ENCODE measurements around the gene HDAC4. TPM values are rescaled to one million over a fixed set of nuclear protein-coding genes. Genes with fewer than 3 reads are reported as not detected.

HDAC4 gene
- total RNA-seq, 1 experiment from 2014 or later, result 10.9 TPM

DNA sequence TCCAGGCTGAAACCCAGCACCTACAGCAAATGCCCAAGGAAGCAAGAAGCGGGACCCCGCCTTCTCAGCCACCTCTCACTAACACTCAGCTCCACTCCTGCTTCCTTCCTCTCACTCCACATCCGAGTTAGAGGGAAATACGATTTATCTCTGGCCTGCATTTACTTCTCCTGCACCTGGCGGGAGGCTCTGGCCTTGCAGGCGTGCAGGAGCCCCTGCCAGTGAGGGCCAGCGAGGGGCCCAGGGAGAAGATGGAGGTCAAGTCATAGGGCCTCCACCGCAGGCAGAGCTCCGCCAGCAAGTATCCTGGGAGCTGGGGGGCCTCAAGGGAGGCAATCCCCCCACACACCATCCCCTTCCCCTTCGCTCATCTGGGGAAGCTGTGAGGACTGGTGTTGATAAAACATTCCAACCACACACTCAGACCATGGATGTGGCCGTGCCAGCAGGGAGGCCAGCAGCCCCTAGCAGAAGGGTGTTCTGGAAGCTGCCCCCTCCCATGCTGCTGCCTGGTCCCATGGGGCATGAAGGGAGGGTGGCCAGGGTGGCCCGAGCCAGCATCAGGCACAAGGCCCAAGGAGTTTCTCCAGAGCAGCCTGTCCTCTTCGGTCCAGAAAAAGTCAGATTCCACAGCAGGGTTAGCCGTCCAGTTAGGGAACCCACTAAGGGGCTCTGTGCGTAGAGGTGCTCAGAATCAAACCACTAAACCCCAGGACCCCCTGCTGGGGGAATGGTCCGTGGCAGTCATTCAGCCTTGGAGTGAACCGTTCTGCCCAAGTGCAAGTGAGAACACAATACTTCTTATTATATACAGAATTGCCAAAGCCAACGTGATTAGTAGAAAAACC, 91.2 kb downstream of the HDAC4 start:
- no peak for DNase-seq (ENCODE audit: low spot score)

DNA sequence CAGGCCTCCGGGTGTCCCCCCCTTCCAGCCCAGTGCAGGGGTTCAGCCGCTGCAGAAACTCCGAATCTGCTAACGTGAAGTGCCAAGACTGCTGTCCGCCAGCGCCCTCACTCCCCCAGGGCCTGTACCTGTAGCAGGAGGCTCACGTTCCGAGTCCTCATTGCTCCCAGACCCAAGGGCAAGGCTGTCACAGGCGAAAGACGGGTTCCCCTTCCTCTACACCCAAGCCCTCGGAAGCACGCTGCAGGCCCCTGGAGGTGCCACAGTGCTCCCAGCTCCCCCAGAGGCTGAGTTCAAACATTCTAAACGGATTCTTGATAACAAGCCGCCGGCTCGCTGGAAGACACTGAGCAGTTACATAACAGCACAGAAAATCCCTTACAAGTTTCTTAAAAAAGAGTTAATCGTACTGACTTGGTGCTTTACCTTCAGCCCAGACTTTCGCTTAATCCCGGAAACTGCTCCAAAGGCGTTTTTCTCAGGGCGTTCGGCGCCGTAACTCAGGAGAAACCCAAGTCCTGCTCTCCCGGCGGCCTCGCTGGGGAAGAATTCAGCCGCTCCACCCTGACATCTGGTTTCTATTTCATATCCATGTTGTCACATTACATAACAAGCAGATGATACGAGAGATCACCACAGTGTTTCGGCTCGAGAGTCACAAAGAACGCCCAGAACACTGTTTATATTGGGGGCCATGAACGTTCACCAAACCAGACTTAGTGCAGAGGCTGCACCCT, 92.0 kb downstream of the HDAC4 start:
- no peak for DNase-seq (ENCODE audit: low spot score)

DNA sequence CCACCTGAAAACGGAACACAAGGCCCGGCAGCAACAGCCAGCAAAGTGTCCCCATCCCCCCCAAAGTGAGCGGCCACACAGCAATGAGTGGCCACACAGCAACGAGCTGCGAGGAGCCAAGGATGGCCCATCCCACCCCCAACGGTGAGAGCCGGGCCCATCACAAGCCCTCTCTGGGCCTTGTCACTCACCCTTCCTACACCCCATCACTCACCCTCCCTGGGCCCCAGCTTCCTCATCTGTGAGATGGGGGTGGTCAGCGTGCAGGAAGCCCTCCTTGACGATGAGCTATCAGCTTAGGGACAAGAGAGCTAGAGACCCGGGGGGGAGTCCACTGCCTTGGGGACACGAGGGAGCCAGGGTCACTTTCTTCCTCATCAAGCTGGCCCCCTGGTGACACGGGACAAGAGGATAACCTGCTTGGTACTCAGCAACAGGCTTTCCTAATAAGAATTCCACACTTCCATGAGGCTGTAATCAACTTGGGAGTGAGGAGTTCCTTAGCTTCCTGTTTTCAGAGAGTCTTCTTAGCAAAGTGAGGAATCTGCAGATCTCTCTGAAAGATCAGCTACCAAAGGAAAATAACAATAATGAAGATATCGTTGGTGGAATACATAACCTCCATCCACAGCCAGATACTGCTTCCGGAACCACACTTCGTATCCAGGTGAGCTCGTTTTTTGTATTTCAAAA, 92.8 kb downstream of the HDAC4 start:
- DNase-seq (ENCODE audit: low spot score), result no peak

DNA sequence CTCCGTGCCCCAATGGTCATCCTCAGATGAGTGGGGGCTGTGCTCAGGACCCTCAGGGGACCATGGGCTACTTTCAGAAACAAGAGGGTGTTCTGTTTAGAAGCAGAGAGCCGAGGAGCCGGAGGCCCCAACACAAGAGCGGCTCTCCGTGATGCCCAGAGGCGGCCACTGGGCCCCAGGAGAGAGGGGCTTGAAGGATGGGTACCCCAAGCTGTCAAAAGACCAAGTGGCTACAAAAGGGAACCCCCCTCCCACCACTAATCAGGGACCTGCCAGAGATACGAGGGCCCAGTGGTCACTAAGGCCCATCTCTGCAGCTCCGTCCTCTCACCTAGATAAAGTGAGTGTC, 93.6 kb downstream of the HDAC4 start:
- DNase-seq (ENCODE audit: low spot score), result no peak

GRCh38 chr2:239306274-239307220, 94.3 kb downstream of the HDAC4 start:
- no peak for DNase-seq (ENCODE audit: low spot score)

DNA sequence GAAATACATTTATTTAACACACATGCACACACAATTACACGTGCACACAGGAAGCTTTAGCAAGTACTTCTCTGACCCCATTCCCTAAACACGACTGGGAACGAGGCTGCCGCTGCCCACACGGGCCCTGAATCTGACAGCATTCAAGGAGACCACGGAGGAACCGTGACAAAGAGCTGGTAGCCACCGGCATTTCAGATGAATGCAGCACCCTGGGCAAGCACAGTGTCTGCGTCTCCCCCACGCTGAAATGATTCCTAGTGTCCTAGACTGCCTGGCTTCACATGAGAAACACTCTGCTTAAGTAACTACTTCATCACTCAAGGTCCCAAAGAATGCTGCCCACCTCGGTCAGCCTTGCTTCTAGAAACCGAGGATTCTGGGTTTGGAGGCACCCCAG, 95.0 kb downstream of the HDAC4 start:
- no peak for DNase-seq (ENCODE audit: low spot score)

GRCh38 chr2:239305222-239305575, 95.6 kb downstream of the HDAC4 start:
- DNase-seq (ENCODE audit: low spot score), result no peak

DNA sequence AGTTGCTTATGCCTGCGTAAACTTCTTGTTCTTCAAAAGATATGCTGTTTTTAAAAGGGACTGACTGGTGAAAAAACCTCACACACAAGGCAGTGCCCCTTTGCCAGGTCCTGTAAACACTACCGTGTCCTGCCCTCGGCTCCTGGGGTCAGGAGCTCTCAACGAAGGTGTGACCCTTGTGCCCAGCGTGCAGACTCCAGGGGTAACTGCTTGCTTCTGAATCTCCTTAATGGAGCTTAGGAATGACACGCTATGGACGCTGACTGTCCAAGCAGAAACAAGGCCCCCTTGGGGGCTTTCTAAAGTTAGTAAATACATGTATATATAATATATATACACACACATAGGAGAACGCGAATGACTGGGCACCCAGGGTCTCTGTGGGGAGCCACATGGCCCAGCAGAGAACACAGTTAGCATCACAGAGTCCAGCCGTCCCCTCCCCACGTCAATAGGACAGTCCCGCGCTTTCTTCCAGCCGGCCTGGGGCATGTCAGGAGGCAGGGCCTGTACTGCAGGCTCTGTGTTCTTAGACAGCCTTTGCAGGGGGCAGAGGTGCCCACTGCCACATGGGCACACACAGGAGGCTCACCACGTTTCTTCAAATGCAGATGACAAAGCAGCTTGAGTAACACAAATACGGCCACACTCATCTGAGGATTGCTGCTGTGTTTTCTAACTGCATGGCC, 96.1 kb downstream of the HDAC4 start:
- no peak for DNase-seq (ENCODE audit: low spot score)

DNA sequence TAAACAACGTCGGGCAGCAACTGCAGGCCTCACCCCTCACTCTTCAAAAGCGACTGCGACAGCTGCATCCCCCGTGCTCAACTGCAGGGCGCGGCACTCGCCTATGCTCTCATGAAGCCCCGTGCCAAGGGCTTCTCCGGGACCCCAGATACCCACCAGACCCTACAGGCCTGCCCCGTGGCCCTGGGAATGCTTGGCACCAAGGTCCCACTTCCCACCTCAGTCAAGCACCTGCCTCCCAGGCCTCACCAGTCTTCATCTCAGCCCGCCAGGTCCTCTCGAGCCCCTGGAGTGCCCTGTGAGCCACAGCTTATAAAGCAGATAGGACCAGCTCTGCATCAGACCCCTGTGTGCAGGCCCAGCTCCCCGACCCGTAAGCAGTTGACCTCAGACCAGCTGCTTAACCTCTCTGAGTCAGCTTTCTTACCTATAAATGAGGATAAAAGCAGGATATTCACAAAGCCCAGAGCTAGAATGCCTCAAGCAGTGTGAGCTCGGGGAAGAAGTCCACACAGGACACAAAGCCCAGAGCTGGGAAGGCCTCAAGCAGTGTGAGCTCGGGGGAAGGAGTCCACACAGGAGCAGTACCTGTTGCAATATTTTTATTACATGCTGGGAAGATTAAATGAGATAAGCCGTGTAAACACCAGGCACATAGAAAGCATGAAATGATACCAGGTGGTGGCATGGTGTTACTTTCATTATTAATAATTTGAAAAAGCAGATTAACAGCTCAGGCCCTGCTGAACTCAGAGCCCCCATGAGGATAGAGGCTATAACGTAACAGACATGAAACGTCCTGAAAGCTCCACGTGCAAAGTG, 96.9 kb downstream of the HDAC4 start:
- DNase-seq (ENCODE audit: low spot score), result no peak

DNA sequence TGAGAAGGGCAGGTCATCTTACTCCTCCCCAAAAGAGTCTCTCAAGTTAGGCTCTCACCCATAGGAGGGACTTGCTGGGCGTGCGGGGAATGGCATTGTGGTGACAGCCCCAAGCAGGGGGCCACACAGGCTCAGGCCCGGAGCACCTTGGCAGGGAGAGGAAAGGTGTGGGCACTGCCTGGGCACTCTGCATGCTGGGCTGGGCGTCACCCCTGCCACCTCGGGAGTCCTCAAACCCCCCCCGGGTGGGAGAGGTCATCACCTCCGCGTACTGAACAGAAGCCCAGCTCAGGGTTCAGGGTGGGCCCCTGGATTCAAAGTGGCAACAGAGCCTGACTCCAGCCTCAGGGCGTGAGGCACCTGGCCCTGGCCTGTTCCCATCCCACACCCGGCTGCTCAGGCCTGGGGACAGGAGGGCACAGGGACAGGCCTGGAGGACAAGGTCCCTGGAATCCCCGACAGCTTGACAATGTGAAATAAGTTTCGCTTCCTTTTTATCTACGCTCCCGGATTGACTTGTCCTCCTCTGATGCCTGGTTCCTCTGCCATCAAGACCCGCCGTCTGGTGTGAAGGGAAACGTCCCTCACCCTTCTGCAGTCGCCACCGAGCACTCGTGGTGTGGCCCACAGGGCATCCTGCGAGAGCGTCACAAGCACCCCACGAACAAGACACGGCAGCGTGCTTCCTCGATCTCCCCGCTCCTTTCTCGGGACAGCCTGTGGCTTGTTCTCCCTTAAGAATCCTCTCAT, 97.8 kb downstream of the HDAC4 start:
- DNase-seq (ENCODE audit: low spot score), result no peak

DNA sequence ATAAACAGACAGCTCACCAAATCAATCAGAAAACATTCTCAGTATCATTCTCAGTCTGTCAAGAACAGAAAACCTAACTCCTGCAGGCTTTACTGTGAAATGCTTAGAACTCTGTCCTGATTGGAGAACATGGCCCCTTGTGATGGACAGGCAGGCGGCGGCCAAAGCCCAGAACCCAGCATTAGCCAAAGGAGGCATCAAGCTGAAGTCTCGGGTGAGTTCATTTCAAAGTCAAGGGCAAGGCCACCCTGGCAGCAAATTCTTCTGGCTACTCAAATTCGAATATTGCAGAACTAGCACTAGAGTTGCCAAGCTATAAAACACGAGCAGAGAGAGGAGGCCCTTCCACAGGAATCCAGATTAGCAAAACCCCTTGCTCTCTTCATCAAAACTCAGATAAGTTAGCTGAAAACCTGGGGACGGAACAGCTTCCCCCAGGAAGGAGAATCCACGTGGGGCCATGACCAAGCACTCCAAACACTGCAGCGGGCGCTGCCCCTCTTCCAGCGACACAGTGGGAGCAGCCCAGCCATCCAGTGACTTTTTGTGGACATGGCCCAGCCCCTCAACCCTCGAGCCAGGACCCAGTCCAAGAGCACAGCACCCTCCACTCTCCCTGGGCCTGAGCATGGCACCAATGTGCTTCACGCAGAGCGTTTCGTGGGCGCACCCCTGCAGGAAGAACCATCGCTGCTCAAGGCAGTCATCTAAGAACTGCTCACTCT, 98.6 kb downstream of the HDAC4 start:
- no peak for DNase-seq (ENCODE audit: low spot score)

DNA sequence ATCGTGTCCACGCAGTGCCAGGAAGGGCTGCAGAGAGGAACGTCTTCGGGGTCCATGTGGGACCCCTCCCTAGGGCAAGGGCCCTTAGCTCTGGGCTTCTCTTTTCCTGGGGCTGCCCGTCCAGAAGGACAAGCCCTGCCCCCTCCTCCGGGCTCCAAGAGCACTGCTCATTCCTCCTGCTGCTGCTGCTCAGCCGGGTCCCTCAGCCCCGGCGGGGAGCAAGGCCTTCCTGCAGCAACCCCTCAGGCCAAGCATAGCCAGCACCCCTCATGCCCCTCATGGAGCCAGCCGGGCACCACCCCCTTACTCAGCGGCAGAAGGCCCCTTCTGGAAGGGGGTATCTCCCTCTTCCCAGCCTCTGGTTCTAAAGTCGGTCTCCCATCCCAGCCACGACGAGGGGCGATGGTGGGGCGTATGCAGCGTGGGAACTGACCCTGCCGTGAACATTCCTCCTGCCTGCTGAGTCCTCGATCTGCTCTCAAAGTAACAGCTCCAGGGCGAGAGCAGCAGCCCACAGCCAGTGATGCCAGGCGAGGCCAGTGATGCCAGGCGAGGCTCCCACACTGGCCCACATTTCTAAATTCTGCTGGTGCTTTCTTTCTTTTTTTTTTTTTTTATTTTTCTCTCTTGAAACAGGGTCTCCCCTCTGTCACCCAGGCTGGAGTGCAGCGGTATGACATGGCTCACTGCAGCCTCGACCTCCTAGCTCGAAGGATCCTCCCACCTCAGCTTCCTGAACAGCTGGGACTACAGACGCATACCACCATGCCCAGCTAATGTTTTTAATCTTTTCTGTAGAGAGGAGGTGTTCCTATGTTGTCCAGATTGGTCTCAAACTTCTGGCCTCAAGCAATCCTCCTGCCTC, 99.7 kb downstream of the HDAC4 start:
- DNase-seq (ENCODE audit: low spot score), result no peak

DNA sequence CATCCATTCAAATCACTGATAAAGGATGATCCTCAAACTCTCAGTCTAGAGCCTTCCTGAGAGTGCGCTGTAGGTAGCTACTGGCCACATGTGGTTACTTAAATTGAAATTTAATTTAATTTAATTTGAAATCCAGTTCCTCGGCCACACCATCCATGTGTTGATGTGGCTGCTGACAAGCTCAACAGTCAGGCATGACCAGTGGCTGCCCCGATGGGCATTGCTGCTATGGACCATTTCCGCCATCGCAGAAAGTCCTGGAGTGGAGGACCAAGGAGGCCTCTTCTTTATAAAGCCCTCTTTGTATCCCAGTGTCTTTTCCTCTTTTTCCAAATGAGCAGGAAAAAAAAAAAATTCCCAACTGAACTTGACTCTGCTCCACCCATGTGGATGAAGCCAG, 100.6 kb downstream of the HDAC4 start:
- DNase-seq (ENCODE audit: low spot score), result no peak

DNA sequence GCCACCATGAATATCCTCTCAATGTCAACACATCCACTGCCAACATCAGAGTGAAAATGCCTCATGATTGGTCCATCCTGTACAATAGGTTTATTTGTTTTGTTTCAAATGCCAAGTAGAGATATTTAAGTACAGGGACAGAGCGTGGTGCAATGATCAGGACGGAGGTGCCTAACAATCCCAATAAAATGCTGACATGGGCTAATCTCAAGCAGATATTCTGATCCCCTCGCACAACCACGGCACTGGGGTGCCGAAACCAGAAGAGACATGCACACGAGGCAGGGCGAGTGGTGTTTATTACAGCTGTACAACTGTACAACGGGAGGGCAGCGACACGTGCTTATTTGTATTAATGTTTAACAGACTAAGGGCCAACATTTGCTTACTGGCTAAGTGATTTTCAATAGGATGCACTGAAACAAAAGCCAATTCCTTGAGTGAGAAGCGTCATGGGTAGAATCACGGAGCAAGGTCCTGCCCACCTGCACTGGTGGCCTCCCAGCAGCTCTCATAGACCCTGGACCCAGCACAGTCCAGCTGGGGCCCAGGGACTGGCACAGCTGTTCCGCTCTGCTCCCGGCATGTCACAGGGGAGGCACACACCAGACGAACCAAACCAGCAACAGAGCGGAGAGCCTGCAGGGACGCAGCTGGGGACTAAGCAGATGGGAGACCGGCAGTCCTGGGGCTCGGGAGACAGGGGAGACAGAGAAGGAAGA, 101.4 kb downstream of the HDAC4 start:
- no peak for DNase-seq (ENCODE audit: low spot score)

GRCh38 chr2:239298116-239298804, 102.6 kb downstream of the HDAC4 start:
- DNase-seq (ENCODE audit: low spot score), result no peak

All from A172 (cell line).